Measurements from ENCODE around the gene CYS1.
"Not testable (repeated sequence)": the region's sequence is repeated elsewhere in the genome, so short reads cannot be mapped to it uniquely, and the experiment has no call there.

The CYS1 gene

DNA sequence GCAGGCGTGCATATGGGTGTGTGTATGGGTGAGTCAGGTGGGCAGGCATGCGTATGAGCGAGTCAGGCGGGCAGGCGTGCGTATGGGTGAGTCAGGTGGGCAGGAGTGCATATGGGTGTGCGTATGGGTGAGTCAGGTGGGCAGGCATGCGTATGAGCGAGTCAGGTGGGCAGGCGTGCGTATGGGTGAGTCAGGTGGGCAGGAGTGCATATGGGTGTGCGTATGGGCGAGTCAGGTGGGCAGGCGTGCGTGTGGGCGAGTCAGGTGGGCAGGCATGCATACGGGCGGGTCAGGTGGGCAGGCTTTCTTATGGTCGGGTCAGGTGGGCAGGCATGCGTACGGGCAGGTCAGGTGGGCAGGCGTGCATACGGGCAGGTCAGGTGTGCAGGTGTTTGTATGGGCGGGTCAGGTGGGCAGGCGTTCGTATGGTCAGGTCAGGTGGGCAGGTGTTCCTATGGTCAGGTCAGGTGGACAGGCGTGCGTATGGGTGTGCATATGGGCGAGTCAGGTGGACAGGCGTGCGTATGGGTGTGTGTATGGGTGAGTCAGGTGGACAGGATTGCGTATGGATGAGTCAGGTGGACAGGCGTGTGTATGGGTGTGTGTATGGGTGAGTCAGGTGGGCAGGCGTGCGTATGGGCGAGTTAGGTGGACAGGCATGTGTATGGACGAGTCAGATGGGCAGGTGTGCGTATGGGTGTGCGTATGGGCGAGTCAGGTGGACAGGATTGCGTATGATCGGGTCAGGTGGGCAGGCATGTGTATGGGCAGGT lies 65.6 kb downstream of the CYS1 start:
- DNase-seq (ENCODE audit: low read depth in 3 of 3, low spot score in 1 of 3): no peak

- not testable (repeated sequence) for DNase-seq (ENCODE audit: low read depth in 3 of 3, low spot score in 1 of 3)
Observed at GRCh38 chr2:10013651-10014417, 66.4 kb downstream of the CYS1 start.

- no peak for DNase-seq (ENCODE audit: low read depth in 3 of 3, low spot score in 1 of 3)
Observed at GRCh38 chr2:10012963-10013461, 67.2 kb downstream of the CYS1 start.

GRCh38 chr2:10012366-10012962 lies 67.7 kb downstream of the CYS1 start:
- not testable (repeated sequence) for DNase-seq (ENCODE audit: low read depth in 3 of 3, low spot score in 1 of 3)

DNA sequence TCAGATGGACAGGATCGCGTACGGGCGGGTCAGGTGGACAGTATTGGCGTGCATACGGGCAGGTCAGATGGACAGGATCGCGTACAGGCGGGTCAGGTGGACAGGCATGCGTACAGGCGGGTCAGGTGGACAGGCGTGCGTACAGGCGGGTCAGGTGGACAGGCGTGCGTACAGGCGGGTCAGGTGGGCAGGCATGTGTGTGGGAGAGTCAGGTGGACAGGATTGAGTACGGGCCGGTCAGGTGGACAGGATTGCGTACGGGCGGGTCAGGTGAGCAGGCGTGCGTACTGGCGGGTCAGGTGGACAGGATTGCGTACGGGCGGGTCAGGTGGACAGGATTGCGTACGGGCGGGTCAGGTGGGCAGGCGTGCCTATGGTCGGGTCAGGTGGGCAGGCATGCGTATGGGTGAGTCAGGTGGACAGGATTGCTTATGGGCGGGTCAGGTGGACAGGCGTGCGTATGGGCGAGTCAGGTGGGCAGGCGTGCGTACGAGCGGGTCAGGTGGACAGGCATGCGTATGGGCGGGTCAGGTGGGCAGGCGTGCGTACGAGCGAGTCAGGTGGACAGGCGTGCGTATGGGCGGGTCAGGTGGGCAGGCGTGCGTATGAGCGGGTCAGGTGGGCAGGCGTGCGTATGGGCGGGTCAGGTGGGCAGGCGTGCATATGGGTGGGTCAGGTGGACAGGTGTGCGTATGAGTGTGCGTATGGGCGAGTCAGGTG lies 68.4 kb downstream of the CYS1 start:
- not testable (repeated sequence) for DNase-seq (ENCODE audit: low read depth in 3 of 3, low spot score in 1 of 3)

DNA sequence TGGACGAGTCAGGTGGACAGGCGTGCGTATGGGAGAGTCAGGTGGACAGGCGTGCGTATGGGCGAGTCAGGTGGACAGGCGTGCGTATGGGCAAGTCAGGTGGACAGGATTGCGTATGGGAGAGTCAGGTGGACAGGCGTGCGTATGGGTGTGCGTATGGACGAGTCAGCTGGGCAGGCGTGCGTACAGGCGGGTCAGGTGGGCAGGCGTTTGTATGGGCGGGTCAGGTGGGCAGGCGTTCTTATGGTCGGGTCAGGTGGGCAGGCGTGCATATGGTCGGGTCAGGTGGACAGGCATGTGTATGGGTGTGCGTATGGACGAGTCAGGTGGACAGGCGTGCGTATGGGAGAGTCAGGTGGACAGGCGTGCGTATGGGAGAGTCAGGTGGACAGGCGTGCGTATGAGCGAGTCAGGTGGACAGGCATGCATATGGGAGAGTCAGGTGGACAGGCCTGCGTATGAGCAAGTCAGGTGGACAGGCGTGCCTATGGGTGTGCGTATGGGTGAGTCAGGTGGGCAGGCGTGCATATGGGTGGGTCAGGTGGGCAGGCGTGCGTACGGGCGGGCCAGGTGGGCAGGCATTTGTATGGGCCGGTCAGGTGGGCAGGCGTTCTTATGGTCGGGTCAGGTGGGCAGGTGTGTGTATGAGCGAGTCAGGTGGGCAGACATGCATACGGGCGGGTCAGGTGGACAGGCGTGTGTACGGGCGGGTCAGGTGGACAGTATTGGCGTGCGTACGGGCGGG lies 69.2 kb downstream of the CYS1 start:
- not testable (repeated sequence) for DNase-seq (ENCODE audit: low read depth in 3 of 3, low spot score in 1 of 3)

GRCh38 chr2:10009811-10010781 lies 70.1 kb downstream of the CYS1 start:
- DNase-seq (ENCODE audit: low read depth in 3 of 3, low spot score in 1 of 3): no peak

DNA sequence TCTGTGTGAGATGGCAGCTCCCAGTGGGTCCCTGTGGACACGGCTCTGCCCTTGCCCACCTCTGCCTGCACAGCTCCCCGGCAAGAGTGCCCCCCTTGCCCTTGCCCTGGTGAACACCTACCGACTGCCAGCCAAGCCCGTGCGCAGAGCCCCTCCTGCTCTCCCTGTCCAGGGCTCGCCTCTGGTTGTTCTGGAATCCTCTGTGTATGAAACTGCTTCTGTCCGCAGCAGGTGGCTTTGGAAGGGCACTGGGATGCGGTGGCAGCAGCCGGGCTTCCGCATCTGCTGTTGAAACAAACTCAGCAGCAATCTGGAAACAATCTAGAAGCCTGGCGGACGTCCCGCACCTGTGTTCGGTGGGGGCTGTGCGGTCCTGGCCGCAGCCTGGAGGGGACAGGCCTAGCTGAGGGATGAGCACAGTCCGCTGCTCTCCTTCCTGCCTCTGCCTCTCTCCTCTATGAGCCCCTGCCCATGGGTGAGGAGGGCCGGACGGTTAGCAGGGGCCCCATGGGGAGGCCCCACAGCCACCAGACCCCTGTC lies 70.9 kb downstream of the CYS1 start:
- no peak for DNase-seq (ENCODE audit: low read depth in 3 of 3, low spot score in 1 of 3)

DNA sequence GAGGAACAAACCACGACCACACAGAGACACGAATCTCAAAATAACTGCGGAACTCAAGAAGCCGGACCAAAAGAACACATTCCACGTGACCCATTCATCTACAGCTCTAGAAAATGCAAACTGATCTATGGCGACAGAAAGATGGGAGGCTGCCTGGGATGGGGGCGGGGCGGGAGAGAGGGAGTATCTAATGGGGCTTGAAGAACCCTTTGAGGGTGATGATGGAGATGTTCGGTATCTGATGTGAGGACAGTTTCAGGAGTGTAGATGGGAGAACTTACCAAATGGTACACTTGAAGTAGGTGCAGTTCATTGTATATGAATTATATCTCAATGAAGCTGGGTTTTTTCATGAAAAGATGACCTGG lies 71.4 kb downstream of the CYS1 start:
- no peak for DNase-seq (ENCODE audit: low read depth in 3 of 3, low spot score in 1 of 3)

- DNase-seq (ENCODE audit: low read depth in 3 of 3, low spot score in 1 of 3): no peak
Observed at GRCh38 chr2:10007921-10008808, 72.0 kb downstream of the CYS1 start.

GRCh38 chr2:10007435-10007834 lies 72.8 kb downstream of the CYS1 start:
- DNase-seq (ENCODE audit: low read depth in 3 of 3, low spot score in 1 of 3): no peak
